HG03378 (cell line): ENCODE measurements around the gene CTU2.

Experiments used
- ATAC-seq: cut with Tn5 transposase; IDR thresholded peaks from one replicate; pipeline ENCODE4 v1.9.1; 2021; ENCODE audit warnings: mild to moderate bottlenecking, moderate library complexity; ENCODE audit not compliant: unreplicated experiment

Gene CTU2

DNA sequence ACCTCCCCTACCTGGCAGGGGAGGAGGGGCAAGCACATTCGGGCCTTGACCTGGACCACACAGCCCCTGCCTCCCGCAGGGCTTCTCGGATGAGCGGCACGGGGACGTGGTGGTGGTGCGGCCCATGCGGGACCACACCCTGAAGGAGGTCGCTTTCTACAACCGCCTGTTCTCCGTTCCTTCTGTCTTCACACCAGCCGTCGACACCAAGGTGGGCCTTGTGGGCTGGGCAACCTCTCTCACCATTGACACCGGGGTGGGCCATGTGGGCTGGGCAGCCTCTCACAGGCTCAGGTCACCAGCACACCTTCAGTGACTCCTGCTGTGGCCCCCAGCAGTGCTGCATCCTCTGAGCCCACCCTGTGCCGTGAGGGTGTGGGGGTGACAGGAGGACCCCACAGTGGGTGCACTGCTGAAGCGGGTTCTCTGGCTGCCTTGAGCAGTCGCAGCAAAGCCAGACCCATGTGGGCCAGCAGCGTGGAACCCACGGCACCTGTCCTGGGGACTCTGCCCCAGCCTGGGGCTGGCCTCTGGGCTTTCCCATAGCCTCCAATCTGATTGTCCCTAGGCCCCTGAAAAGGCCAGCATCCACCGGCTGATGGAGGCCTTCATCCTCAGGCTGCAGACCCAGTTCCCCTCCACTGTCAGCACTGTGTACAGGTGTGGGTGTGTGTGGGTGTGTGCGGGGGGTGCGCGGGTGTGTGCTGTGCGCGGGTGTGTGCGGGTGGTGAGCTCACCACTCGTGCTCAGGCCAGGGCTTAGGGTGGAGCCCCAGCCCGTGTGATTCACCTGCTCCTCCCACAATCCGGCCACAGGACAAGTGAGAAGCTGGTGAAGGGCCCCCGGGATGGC, 7.5 kb downstream of the CTU2 start:
- no peak for ATAC-seq

DNA sequence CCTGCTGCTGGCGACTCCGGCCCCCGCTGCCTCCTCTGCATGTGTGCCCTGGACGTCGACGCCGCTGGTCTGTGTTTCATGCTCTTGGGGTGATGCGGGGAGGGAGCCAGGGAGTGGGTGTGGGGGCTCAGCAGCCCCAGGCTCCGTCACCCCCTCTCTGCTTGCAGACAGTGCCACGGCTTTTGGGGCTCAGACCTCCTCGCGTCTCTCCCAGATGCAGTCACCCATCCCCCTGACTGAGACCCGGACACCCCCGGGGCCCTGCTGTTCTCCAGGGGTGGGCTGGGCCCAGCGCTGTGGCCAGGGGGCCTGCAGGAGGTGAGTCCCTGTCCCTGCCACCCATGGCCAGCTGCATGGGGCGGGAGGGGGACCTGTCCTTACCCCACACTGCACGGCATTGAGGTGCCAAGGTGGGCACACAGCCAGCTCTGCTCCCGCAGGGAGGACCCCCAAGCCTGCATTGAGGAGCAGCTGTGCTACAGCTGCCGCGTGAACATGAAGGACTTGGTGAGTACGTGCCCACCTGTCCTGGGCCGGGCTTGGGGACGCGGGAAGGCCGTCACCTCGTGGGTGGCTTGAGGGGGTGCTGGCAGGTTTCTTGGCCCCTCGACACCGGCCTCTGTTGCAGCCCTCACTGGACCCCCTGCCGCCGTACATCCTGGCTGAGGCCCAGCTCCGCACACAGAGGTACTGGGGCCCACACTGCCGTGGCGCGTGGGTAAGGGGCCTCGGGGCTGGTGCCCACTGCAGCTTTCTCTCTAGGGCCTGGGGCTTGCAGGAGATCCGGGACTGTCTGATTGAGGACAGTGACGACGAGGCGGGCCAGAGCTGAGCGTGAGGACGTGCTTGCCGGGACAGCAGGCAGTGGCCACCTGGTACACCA, 8.4 kb downstream of the CTU2 start:
- ATAC-seq, result no peak

DNA sequence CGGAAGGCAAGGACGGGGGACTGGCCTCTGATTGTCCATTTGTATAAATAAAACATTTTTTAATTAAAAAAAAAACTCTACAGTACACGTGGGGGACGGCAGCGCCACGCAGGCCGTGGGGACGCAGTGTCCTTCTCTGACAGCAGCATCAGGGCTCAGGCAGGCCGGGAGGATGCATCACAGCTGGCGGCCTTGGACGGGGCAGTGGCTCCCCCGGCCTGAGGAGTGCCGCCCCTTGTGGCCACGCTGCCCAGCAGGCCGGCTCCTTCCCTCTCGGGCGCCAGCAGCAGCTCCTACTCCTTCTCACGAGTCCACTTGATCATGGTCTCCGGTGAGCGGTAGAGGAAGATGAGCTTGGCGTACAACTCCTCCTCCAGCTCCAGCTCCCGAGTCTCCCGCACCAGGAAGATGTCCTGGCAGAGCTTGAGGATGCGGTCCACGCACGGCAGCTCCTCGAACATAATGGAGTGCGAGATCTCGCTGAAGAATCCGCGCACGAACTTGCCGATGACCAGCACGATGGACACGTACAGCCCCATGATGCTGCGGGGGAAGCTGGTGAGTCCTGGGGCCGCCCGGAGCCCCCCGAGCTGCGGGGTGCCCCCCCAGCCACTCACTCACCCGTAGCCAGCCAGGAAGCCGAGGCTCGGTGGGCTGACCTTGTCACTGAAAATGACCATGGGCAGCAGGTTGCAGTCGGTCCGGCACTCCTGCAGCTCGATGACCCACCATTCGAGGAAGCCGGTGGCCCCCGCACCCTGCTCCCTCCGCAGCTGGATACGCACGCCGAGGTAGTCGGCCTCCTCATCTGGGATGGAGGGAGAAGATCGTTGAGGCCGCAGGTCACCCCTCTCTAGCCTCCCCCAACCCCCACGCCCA, 9.2 kb downstream of the CTU2 start:
- no peak for ATAC-seq

- no peak for ATAC-seq
Observed at GRCh38 chr16:88716201-88716600, 9.9 kb downstream of the CTU2 start.

DNA sequence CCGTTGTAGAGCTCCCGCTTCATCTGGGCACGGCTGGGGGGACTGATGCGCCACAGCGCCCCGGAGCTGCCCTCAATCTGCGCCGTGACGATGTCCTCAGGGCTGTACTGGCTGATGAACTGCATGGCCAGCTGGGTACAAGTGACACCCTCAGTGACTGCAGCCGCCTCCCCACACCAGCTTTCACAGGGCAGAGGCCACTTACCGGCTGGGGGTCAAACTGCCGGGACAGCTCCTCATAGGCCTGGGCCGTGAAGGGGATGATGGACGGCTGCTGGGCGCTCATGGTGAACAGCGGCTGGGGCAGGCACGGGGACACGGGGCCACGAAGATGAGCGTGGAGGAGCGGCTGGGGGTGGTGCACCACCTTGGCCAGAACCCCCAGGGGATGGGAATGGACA, 10.3 kb downstream of the CTU2 start:
- ATAC-seq, result no peak

- ATAC-seq, result no peak
Observed at GRCh38 chr16:88718178-88718577, 11.9 kb downstream of the CTU2 start.

DNA sequence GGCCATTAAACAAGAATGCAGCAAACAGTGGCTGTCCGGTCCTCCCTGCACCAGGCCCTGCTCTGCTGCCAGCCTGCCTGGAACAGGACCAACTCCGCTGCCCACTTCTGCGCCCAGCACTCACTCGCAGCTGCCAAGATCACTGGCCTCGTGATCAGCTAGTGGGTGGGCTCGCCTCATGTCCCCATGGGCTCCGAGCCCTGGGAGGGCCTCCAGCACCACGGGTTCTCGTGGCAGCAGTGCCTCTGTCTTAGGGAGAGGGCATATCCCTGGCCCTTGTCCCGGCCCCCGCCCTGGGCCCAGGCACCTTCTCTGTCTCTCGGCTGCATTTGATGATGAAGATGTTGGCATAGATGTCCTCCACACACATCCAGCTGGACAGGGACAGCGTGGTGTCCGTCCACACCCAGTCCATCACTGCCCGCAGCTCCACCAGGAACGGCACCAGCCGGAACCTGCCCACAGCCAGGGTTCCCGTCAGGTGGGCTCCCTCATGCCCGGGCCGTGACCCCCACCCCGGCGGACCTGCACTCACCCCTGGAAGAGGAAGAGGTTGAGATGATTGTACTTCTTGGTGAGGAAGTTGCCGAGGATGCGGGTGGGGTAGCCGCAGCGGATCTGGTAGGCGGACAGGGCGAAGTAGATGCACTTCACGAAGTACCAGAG, 13.1 kb downstream of the CTU2 start:
- ATAC-seq, result no peak

DNA sequence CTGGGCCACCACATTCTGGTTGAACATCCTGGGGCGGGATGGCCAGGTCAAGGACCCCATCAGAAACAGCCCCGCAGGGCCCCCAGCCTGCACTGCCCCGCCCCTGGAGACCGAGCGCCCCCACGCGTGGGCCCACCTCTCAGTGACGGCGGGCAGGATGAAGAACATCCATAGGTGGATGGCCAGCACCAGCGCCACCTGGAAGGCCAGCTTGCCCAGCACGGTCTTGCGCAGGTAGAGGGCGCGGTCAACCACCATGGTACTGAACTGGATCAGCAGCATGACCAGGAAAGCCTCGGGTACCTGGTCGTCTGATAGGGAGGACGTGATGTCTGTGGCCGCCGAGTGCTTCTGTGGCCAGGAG, 13.6 kb downstream of the CTU2 start:
- no peak for ATAC-seq

- ATAC-seq, result no peak
Observed at GRCh38 chr16:88720396-88720970, 14.2 kb downstream of the CTU2 start.

GRCh38 chr16:88721236-88721635, 14.9 kb downstream of the CTU2 start:
- ATAC-seq, result no peak

GRCh38 chr16:88721815-88722755, 15.8 kb downstream of the CTU2 start:
- no peak for ATAC-seq

GRCh38 chr16:88722784-88723506, 16.6 kb downstream of the CTU2 start:
- ATAC-seq, result no peak

DNA sequence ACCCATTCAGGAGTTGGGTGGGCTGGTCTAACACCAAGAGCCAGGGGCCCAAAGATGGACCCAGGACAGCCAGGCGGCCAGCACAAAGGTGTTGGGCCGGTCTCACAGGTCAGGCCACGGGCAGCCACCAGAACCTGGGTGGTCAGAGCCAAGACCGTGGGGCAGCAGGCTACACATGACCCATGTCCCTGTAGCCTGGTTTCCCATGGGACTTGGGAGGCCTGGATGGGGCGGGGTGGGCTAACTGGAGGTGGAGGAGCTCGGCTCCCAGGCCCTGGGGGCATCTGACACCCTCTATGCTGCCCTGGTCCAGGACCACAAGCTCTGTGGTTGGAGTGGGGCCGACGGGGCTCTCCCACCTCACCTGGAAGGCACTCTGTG, 17.2 kb downstream of the CTU2 start:
- ATAC-seq, result no peak

DNA sequence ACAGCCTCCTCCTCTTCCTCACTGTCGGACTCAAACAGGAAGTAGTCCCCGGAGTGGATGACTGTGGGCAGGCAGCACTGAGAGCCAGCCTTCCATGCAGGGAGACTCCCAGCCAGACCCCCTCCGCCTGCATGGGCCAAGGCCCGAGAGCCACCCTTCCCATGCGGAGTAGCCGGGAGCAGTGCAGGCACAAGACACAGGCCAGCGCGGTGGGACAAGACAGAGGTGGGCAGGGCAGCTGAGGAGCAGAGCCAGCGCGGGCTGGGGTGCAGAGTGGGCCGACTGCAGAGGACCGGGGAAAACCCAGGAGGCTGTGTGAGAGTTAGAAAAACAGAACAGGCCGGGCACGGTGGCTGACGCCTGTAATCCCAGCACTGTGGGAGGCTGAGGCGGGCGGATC, 17.6 kb downstream of the CTU2 start:
- ATAC-seq, result no peak

- no peak for ATAC-seq
Observed at GRCh38 chr16:88724855-88725555, 18.7 kb downstream of the CTU2 start.

GRCh38 chr16:88725609-88726407, 19.5 kb downstream of the CTU2 start:
- ATAC-seq, result no peak

GRCh38 chr16:88726408-88726749, 20.1 kb downstream of the CTU2 start:
- no peak for ATAC-seq
